GM10847 (cell line): ENCODE data around the gene ATP13A1.

Experiments
- POLR2A ChIP-seq: IDR thresholded peaks from 2 replicates; pipeline ENCODE4 v1.6.1; 2011; ENCODE audit not compliant: insufficient read length; ENCODE audit errors: extremely low read depth

ATP13A1 gene

DNA sequence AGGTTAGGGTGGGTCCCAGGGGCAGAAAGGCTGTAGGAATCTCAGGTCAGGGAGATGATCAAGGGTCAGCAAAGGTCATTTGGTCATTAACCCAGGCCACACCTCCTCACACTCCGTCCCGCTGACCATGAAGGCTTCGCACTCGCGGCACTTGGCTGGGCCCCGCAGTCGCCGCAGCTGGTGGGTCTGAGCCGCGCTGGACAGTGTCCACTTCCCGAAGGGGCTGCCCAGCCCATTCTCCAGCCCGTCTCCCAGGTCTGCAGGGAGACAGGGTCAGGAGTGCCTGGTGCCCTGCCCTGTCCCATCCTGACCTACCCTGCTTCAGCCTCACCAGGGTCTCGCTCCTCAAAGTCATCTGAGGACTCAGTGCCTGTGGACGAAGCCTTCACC lies 28.2 kb downstream of the ATP13A1 start:
- TF ChIP-seq POLR2A: no peak

DNA sequence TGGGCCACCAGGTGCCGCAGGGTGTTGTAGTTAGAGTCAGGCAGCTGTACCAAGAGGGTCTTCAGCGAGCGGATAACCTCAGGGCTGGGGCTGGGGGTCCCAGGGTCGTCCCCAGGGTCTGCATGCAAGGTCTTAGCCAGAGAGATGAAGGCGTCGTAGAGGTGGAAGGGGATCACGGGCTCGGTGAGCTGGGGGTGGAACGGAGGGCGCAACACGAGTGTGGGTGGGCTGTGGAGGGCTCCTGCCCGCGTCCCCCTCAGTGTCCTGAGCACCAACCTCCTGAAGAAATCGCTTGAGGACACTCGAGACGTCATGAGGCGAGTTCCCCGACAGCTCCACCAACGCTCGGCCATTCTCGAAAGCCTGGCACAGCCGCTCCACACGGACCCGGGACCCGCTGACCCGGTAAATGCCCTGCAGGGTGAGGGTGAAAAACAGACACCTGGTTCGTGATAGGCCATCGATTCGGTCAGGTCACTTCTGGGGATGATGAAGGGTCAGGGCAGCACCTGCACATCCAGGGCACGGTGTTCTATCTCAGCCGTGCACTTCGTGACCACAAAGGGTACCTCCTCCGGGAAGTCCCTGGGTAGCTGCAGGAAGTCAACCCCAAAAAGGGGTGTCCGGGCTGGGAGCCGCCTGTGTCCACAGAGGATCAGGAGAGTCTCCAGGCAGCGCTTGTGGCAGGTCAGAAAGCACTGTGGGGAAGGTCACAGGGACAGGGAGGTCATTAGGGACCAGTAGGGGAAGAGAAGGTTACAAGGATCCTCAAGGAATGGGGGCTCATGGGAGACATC lies 28.8 kb downstream of the ATP13A1 start:
- TF ChIP-seq POLR2A: no peak

DNA sequence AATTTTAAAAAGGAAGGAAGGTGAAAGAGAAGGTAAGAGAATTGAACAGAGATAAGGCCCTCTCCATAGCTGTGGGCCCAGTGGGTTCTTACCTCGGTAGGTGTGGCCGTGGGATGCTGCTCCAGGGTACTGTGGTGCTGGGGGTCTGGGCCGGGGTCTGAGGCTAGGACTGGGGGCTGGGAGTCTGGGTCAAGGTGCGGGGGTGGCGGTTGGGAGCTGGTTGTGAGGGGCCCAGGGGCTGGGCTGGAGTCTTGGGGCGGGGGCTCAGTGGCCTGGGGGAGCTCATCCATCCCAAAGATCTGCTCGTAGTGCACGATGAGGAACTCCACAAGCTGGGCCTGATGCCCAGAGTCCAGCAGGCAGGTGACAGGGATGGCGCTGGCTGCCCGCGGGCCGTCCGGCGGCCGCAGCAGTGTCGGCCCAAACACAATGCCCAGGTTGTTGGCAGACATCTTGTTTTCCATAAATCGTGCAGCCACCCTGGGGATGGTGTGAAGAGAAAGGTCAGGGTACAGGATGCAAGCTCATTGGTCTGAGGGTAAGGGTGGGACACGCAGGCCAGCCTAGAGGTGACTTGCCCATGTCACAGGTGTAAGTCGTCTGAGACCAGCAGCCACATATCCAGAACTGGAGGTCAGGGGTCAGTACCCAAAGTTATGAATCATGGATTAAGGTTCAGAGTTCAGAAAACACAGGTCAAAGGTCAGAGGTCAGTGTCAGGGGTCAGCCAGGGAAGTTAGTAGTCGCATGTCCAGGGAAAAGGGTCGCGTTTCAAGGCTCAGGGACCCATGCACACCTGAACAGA lies 29.6 kb downstream of the ATP13A1 start:
- no peak for TF ChIP-seq POLR2A

DNA sequence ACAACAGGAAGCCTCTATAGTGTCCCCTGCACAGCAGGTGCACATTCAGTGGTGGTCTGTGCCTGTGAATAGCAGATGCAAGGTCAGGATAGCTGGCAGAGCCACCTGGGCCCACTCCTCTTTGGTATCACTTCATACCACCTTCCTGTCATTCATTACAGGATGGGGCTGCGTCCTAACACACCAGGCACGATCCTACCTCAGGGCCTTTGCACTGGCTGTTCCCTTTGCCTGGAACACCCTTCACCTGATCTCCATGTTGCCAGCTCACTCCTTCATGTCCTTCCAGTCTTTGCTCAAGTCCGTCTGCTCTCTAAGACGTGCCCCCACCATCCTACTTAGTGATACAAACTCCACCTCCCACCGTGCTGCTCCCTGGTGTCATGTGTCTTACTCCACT lies 30.8 kb downstream of the ATP13A1 start:
- no peak for TF ChIP-seq POLR2A

DNA sequence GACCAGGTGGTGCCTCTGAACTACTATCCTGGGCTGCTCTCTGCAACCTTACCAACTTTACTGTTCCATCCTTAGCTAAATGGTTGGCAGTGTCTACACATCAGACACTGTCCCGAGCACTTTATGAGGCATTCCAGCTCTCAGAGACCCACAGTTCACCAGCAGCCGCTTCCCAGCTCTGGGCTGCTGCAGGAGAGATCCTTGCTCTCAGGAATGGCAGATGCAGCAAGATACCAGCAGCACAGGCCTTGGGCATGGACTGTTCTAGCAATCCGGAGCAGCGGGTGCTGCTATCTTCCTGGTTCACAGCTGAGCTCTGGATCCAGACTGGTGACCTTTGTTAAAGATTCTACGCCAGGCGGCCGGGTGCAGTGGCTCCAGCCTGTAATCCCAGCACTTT lies 32.1 kb downstream of the ATP13A1 start:
- no peak for TF ChIP-seq POLR2A

DNA sequence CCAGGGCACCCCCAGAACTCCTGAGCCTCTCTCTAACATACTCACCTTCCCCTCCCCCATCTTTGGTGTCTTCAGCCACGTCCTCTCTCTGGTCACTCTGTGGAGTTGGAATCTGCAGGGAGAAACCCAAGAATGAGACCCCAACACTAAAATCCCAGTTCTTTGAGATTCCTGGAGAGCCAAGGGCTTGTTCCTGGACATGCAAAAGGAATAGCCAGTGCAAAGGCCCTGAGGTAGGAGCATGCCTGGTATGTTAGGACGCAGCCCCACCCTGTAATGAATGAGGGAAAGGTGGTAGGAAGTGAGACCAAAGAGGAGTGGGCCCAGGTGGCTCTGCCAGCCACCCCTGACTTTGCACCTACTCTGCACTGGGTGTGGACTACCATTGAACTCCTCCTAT lies 33.0 kb downstream of the ATP13A1 start:
- TF ChIP-seq POLR2A: no peak

DNA sequence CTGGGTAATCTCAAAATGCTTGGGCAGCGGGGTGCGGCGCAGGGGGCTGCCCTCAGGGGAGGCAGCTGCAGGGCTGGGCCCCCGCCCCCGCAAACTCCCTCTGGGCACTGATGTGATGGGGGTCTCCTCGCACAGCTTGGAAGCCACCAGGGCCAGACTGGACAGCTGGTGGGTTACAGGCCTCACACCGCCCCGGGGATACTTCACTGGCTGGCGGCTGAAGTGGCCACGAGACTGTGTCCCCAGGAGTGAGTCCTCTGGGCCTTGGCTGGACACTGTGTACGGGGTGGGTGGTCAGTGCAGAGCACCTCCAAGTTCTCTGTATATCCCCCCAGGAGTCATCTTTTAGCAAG lies 33.4 kb downstream of the ATP13A1 start:
- TF ChIP-seq POLR2A: no peak

DNA sequence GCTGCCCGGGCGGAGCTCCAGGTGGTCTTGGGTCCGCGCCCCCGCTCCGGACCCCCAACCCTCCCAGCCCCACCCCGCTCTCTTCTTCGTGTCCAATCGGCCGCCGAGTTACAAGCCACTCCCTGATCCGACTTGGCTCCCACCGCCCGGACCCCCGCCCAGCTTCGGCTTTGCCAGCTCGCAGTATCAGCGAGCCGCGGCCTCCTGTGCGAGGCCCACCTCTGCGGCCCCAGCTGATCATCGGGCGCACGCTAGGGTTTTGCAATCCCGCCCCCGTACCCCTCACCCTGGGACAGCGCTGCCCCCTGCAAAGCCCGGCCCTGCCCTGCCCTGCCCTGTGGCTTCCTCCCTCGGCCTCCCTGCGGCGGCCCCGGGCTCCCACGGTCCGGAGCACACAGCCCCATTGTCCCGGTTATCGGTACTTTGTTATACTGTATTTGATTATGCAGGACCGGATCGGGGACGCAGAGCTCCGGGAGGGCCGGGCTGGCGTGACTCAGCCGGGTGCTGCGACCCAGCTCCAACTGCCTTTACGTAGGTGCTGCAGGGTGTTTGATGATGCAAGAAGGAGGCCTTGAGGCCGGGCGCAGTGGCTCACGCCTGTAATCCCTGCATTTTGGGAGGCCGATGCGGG lies 34.9 kb downstream of the ATP13A1 start:
- no peak for TF ChIP-seq POLR2A

DNA sequence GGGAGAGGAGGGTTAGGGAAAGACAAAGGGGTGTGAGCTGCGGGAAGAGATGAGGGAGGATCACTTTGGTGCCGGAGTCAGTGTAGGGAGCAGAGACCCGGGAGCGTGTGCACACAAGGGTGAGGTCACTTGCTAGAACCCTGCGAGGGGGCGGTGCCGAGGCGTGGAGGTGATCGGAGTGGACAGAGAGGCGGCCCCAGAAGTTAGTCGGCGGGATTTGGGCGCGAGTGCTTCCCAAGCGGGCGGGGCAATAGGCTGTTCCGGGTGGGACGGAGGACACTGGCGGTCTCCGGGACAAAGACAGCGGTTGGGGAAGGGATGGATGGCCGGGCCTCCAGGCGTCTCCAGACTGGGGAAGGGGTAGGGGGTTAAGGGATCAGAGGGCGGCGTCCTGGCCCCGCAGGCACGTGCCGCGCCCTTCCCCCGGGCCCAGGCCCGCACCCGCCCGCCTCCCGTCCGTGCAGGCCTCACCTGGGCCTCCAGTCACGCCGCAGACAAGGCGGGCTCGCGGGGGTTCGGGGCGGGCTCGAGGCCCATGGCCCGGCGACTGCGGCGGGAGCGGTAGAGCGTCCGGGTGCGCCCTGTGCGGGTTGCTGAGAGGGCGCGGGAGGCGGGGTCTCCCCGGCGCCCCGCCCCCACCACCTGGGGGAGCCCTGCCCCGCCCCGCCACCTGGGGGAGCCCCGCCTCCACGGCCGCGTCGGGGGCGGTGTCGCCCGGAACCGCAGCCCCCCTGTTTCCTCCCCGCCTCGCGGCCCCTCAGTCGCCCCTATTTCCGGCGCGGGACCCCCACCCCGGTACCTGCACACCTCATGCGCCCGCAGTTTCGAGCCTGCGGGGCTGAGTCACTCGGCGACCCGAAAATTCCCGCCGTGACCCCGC lies 35.6 kb downstream of the ATP13A1 start, which contains the start of gene LPAR2:
LPAR2 (minus strand) TSS at position 600 of the 880 bp plus-strand sequence. CDS start 945 bp downstream, outside the sequence.
- TF ChIP-seq POLR2A: peak; percentile 51

DNA sequence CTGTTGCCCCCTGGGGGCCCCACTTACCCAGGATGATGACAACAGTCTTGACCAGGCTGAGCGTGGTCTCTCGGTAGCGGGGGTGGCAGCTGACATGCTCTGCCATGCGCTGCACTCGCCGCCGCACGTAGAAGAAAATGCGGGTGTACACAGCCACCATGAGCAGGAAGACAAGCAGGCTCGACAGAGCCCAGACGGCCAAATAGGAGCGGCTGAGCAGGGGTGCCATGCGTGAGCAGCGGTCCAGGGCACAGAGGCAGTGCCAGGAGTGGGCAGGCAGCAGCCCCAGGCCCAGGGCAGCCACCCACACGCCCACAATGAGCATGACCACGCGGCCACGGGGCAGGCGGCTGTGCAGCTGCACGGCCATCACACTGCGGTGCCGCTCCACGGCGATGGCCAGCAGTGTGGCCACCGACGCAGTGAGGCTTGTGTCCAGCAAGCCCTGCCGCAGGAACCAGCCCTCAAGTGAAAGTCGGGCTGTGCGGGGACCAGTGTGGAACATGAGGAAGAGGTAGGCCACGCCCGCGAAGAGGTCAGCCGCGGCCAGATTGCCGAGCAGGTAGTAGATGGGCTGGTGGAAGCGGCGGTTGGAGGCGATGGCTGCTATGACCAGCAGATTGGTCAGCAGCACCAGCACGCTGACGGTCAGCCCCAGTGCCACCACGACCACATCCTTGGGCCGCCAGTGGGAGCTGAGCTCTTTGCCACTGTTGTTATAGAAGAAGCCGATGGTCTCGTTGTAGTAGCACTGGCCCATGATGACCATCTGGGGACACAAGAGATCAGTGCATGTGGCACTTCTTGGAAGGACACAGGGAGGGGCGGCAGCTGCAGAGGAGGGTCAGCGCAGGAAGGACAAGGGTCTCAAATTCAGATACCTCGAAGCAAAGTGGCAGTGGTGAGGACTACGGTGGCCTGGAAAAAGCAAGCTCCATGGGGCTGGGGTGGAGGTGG lies 36.7 kb downstream of the ATP13A1 start:
- no peak for TF ChIP-seq POLR2A

DNA sequence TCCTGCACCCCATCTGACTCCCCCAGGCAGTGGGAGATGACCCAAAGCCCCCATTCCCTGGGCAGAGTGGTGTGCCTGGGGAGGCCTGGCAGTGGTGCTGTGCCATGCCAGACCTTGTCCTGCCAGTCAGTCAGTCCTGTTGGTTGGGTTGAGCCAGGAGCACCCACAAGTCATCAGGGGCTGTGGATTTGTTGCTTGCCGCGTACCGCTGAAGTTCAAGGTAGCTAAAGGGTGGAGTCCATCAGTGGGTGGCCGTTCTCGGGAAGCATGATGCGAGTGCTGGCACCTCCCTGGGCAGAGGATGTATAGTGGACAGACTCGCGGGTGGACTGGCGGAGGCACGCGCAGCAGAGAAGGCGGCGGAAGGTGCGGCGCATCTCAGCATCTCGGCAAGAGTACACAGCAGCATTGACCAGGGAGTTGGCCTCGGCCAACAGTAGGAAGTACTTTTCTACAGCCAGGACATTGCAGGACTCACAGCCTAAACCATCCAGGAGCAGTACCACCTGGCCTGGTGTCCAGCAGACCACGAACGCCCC lies 39.4 kb downstream of the ATP13A1 start:
- TF ChIP-seq POLR2A: no peak

DNA sequence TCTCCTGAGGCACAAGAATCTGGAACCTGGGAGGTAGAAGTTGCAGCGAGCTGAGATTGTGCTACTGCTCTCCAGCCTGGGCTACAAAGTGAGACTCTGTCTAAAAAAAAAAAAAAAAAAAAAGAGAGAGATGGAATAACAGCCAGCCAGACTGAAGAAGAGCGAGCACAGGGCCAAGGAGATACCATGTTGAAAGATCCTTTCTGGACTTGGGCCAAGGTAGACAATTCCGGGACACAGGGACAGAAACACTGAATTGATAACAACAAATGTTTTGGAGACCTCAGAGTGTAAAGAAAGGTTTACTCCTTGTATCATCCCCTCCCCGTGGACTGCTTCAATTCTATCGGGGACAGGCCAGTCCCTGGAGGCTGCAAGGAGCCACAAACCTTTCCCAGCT lies 40.1 kb downstream of the ATP13A1 start:
- TF ChIP-seq POLR2A: no peak

DNA sequence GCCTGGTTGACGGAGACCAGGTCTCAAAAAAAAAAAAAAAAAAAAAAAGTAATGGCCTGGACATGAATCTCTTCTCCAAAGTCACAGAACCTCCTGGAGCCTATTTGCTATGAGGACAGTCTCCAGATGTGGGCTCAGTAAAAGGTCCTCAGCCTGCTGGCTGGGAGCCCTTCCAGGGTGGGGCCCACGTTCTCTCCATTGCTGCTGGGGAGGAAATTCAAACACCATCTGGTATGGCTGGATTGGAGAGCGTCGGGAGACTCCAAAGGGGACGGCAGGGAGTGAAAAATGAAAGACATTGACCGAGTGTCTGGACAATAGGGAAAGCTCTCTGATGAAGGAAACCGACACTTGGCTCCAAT lies 43.6 kb downstream of the ATP13A1 start:
- no peak for TF ChIP-seq POLR2A
